DND-41 (cell line): ENCODE data around the gene NLRP3.

Experiments
- CTCF ChIP-seq: IDR thresholded peaks from 2 replicates; pipeline ENCODE4 v1.5.1; 2012; ENCODE audit warnings: borderline replicate concordance, low read length, moderate library complexity, mild to moderate bottlenecking; ENCODE audit not compliant: poor library complexity, severe bottlenecking; ENCODE audit errors: extremely low read depth
- EZH2 ChIP-seq: IDR thresholded peaks from 3 replicates; pipeline ENCODE4 v1.6.1; 2012; ENCODE audit warnings: borderline replicate concordance, low read depth, mild to moderate bottlenecking, moderate library complexity, low read length, inconsistent platforms; ENCODE audit not compliant: severe bottlenecking

- TF ChIP-seq CTCF, result no peak
- TF ChIP-seq EZH2, result no peak
Observed at GRCh38 chr1:247392088-247392487, 23.9 kb upstream of the NLRP3 start.
